Panc1 (cell line): ENCODE results near the gene MYMK. TPM values are rescaled to one million over a fixed set of nuclear protein-coding genes. Genes with fewer than 3 reads are reported as not detected.

ENCODE experiments used
- ATAC-seq: fragments of 200-7000 bp; cut with Tn5 transposase; 2 replicates; pipeline ENCODE4 v1.9.1; 2020; ENCODE audit warnings: mild to moderate bottlenecking, moderate library complexity
- BruUV-seq: library from RNA; stranded (reverse); fragments of 400-500 nt; replicated peaks from 2 replicates; lab custom pipeline; 2021; lab: Mats Ljungman, UMichigan
- CTCF ChIA-PET: fragments of 300-600 bp; sonication (Branson Sonifier 250); formaldehyde crosslinking; loops from one replicate; lab custom pipeline; 2022; ENCODE audit warnings: antibody characterized with exemption; lab: Charles Lee
- POLR2A ChIA-PET: fragments of 300-600 bp; sonication (Branson Sonifier 250); formaldehyde crosslinking; loops from one replicate; lab custom pipeline; 2022; ENCODE audit warnings: antibody characterized with exemption; lab: Charles Lee
- DNase-seq: peaks from one replicate; pipeline ENCODE4 v3.0.0-alpha.2; 2010; ENCODE audit warnings: low read depth, low spot score
- H3K27ac ChIP-seq: 2 replicates; pipeline ENCODE4 v1.5.1; 2011; ENCODE audit warnings: mild to moderate bottlenecking, low read length, inconsistent platforms
- H3K27me3 ChIP-seq: fragments of 200-500 bp; sonication (Bioruptor generic); 2 replicates; pipeline ENCODE4 v1.6.0; 2014; ENCODE audit warnings: low read length, inconsistent platforms; ENCODE audit not compliant: control insufficient read depth, insufficient read depth
- H3K36me3 ChIP-seq: fragments of 200-500 bp; sonication (Bioruptor generic); 2 replicates; pipeline ENCODE4 v1.5.1; 2014; ENCODE audit warnings: inconsistent platforms, mild to moderate bottlenecking, low read length, moderate library complexity; ENCODE audit not compliant: control insufficient read depth, insufficient read depth
- H3K4me1 ChIP-seq: 2 replicates; pipeline ENCODE4 v1.5.1; 2011; ENCODE audit warnings: inconsistent platforms, mild to moderate bottlenecking, low read length, moderate library complexity; ENCODE audit not compliant: control insufficient read depth, insufficient read depth
- H3K4me3 ChIP-seq, 2 experiments: 2 replicates each; pipeline ENCODE4 v1.5.1; 2011 to 2012; ENCODE audit warnings: low read depth in 2 of 2, low read length in 2 of 2, mild to moderate bottlenecking in 2 of 2, inconsistent platforms in 1 of 2, moderate library complexity in 1 of 2
- H3K9me3 ChIP-seq: fragments of 200-500 bp; sonication (Bioruptor generic); 2 replicates; pipeline ENCODE4 v1.5.1; 2014; ENCODE audit warnings: low read depth, mild to moderate bottlenecking, inconsistent platforms, low read length, moderate library complexity; ENCODE audit not compliant: control insufficient read depth, insufficient read depth
- CTCF ChIP-seq: fragments of 450-650 bp; IDR thresholded peaks from 2 replicates; pipeline ENCODE4 v1.5.1; 2017; ENCODE audit warnings: mild to moderate bottlenecking
- POLR2AphosphoS5 ChIP-seq: IDR thresholded peaks from 2 replicates; pipeline ENCODE4 v1.6.1; 2012; ENCODE audit warnings: mild to moderate bottlenecking, low read depth, low read length, moderate library complexity
- SIN3A ChIP-seq: IDR thresholded peaks from 2 replicates; pipeline ENCODE4 v1.6.1; 2012; ENCODE audit warnings: low read depth, mild to moderate bottlenecking, low read length, moderate library complexity, borderline replicate concordance; ENCODE audit not compliant: insufficient read depth
- TCF7L2 ChIP-seq: IDR thresholded peaks from 2 replicates; pipeline ENCODE4 v1.6.1; 2011; ENCODE audit warnings: mild to moderate bottlenecking, low read depth, low read length, inconsistent platforms
- in situ Hi-C: cut with HindIII; loops from 2 replicates; pipeline ENCODE4 v1.10.0; 2016; ENCODE audit warnings: low sequenced_read_pairs, low pct_unique_long_range_greater_than_20kb
- intact Hi-C: fragments of 100-400 bp; cut with micrococcal nuclease; formaldehyde crosslinking; loops from one replicate; pipeline ENCODE4 v1.10.0; 2022; ENCODE audit not compliant: unreplicated experiment
- total RNA-seq: library from RNA; stranded (reverse); gene quantifications from one replicate; pipeline ENCODE4 v1.2.1, GENCODE V29; 2021; ENCODE audit not compliant: unreplicated experiment
- TF ChIP-seq, protein P1 (sequence below), 2 experiments: IDR thresholded peaks; 2 replicates each; pipeline ENCODE4 v1.6.1; 2011 to 2012; ENCODE audit warnings: low read depth in 2 of 2, control low read depth in 1 of 2, low read length in 1 of 2, mild to moderate bottlenecking in 1 of 2, moderate library complexity in 1 of 2; ENCODE audit not compliant: insufficient read depth in 1 of 2

MYMK gene
- total RNA-seq, 1 experiment from 2014 or later: not detected

DNA sequence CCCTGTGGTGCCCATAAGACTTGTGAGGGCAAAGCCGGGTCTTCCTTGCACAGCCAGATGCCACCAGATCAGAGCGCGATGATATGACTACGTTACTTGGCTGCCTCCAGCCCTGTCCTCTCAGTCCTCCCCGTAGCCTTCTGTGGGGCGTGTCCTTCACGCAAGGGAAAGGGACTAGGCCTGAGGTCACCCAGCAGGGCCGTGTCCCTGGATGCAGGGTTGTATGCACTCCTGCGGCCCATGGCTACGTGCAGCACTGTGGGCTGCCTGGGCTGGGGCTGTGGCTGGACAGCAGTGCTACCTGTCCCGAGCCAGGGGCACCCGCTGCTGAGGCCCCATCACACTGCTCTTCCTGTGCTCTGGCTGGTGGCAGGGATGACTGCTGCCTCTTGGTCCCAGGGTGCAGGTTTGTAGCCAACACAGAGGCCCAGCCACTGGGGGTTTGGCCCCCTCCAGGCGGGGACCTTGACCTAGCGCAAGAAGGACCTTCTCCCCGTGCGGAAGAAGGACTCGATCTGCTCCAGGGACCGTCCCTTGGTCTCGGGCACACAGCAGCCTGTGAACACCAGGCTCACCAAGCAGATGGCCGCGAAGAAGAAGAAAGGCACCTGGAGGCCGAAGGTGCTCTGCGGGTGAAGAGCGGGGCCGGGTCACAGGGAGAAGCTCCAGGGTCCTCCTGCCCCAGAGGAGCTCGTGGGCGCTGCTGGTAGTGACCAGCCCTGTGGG is 53.0 kb downstream of the MYMK start:
- H3K27ac ChIP-seq: no peak overlapping the region
- DNase-seq: no peak
- H3K36me3 ChIP-seq: no peaks in the 10 kb centered on the region; the same call in 1 of the 2 replicates
- POLR2A ChIA-PET: no interaction called here
- BruUV-seq: TSS peak; percentile 59
- ATAC-seq: 0 out of 2 replicates have a peak, but pooled peaks have one; percentile 6
- H3K4me1 ChIP-seq: no peaks in the 10 kb centered on the region
- intact Hi-C loops: no loop called here
- no peaks in the 10 kb centered on the region for H3K9me3 ChIP-seq
- no peak overlapping the region for H3K4me3 ChIP-seq
- CTCF ChIA-PET: interaction anchor here (0.7 kb wide), 1 partner anchor 14 kb away, joined by 5 read pairs; no protein-coding TSS in a partner anchor
- TF ChIP-seq TCF7L2 (no peak), SIN3A (no peak), POLR2AphosphoS5 (no peak), CTCF (no peak)
- TF ChIP-seq, protein P1, sequence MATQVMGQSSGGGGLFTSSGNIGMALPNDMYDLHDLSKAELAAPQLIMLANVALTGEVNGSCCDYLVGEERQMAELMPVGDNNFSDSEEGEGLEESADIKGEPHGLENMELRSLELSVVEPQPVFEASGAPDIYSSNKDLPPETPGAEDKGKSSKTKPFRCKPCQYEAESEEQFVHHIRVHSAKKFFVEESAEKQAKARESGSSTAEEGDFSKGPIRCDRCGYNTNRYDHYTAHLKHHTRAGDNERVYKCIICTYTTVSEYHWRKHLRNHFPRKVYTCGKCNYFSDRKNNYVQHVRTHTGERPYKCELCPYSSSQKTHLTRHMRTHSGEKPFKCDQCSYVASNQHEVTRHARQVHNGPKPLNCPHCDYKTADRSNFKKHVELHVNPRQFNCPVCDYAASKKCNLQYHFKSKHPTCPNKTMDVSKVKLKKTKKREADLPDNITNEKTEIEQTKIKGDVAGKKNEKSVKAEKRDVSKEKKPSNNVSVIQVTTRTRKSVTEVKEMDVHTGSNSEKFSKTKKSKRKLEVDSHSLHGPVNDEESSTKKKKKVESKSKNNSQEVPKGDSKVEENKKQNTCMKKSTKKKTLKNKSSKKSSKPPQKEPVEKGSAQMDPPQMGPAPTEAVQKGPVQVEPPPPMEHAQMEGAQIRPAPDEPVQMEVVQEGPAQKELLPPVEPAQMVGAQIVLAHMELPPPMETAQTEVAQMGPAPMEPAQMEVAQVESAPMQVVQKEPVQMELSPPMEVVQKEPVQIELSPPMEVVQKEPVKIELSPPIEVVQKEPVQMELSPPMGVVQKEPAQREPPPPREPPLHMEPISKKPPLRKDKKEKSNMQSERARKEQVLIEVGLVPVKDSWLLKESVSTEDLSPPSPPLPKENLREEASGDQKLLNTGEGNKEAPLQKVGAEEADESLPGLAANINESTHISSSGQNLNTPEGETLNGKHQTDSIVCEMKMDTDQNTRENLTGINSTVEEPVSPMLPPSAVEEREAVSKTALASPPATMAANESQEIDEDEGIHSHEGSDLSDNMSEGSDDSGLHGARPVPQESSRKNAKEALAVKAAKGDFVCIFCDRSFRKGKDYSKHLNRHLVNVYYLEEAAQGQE (IDR thresholded peaks at IDR 0.05; ENCODE audit: insufficient read depth in 1 of 2, low read depth in 2 of 2, low read length in 1 of 2): no peak
- in situ Hi-C loops: no loop called here
- no peaks in the 10 kb centered on the region for H3K27me3 ChIP-seq

DNA sequence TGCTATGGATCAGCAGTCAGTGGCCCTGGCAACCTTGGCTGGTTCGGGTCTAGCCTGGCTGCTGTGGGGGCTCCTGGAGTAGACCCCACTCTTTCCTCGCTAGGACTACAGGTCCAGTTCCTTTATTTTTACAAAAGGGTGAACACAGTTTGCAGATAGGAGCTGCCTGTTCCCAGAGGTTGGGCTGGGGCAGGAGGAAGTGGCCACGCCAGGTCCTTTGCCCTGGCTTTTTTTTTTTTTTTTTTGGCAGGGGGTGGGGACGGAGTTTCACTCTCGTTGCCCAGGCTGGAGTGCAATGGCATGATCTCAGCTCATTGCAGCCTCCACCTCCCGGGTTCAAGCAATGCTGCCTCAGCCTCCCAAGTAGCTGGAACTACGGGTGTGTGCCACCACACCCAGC is 53.8 kb downstream of the MYMK start:
- no TSS peak for BruUV-seq
- no peak for DNase-seq

More for the DNA sequence above, 53.8 kb downstream of the MYMK start:
- TF ChIP-seq SIN3A: no peak
- TF ChIP-seq POLR2AphosphoS5: no peak
- no peak for TF ChIP-seq TCF7L2
- TF ChIP-seq CTCF: no peak
- TF ChIP-seq, protein P1 (IDR thresholded peaks at IDR 0.05; ENCODE audit: insufficient read depth in 1 of 2, low read depth in 2 of 2, low read length in 1 of 2): no peak
- intact Hi-C loops (no loop called here), in situ Hi-C loops (no loop called here)
- no peak for ATAC-seq
- POLR2A ChIA-PET: no interaction called here
- Histone ChIP-seq H3K27ac (no peak overlapping the region), H3K9me3 (no peaks in the 10 kb centered on the region), H3K4me3 (no peak overlapping the region), H3K4me1 (no peaks in the 10 kb centered on the region), H3K27me3 (no peaks in the 10 kb centered on the region), H3K36me3 (no peaks in the 10 kb centered on the region)
- CTCF ChIA-PET: no interaction called here
